GM19035 (cell line): Measurements from ENCODE around the gene CASP4.

Experiments
- ATAC-seq: cut with Tn5 transposase; IDR thresholded peaks from one replicate; pipeline ENCODE4 v1.9.1; 2021; ENCODE audit not compliant: unreplicated experiment

Gene CASP4

DNA sequence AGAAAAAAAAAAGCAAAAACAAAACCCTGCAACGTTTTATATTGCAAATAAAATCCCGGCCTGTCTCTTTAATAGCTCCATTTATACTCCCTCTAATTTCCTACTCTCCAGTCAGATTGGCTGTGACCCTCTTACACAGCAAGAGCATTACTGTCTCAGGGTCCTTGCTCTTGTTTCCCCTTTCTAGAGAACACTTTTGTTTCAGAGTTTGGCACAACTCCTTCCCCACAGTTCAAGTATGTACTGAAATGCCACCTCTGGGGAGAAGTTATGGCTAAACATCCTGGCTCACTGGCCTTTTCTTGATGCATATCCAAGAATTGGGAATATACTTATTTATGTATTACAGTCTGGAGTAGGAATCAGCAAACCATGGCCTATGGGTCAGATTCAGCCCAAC is 72.7 kb downstream of the CASP4 start:
- ATAC-seq, result no peak

DNA sequence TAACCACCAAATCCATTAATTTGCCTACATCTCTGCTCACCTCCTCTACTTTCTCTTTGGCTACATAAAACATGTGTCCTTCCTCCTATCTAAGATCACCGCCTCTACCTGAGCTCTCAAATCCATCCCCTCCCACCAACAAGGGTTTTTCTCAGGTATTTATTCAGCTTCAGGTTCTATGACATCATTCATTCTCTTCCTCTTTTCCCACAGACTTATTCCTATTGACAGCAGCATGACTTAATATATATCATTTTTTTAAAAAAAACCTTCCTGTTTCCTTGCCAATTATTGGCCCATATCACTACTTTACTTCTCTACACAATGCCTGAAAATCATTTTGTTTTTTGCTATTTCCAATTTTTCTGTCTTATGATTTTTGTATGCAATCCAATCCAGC is 74.5 kb downstream of the CASP4 start:
- no peak for ATAC-seq
